ENCODE results near the gene CORO2B.

DNA sequence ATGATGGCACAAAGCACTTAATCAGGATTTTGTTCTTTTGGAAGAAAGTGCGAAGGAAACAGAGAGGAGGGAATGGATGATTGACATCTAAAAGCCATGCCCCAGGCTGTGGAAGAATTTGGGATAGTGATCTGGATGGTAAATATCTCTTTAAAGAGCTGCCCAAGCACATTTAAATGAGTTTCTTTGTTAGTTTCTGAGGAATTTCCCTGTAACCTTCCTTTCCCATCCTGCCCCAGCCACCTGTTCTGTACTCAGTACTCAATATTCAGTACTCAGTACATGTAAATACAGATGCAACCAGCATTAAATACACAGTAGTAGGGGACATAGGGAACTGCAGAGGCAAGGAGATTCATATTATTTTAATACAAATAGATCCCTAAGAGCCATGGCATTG lies 7.8 kb upstream of the CORO2B start:
- TF ChIP-seq CTCF (IDR thresholded peaks at IDR 0.05) (no peak), EZH2phosphoT487 (IDR thresholded peaks at IDR 0.05) (no peak), EZH2 (IDR thresholded peaks at IDR 0.05) (no peak)

All from neural progenitor cell (in vitro differentiated cells).